CD4-positive, alpha-beta T cell treated with Interleukin-21 for 1 hour (primary cell): ENCODE results near the gene CADM2.
"Not testable (repeated sequence)": the region's sequence is repeated elsewhere in the genome, so short reads cannot be mapped to it uniquely, and the experiment has no call there.

Experiments used
- DNase-seq: peaks from one replicate; pipeline ENCODE4 v3.0.0-alpha.2; 2020

The CADM2 gene

GRCh38 chr3:85495602-85496001 lies 536.8 kb downstream of the CADM2 start:
- DNase-seq = no peak

GRCh38 chr3:85498177-85498576 lies 539.4 kb downstream of the CADM2 start:
- no peak for DNase-seq

- DNase-seq = no peak
These were observed 543.5 kb downstream of the CADM2 start for GRCh38 chr3:85502148-85502875.

- not testable (repeated sequence) for DNase-seq
These were observed 545.5 kb downstream of the CADM2 start for GRCh38 chr3:85504129-85504784.

- DNase-seq = not testable (repeated sequence)
These were observed 546.2 kb downstream of the CADM2 start for GRCh38 chr3:85504785-85505511.

- DNase-seq = not testable (repeated sequence)
These were observed 548.3 kb downstream of the CADM2 start for GRCh38 chr3:85507052-85507451.

GRCh38 chr3:85508659-85509058 lies 549.9 kb downstream of the CADM2 start:
- DNase-seq = no peak

- DNase-seq = no peak
These were observed 557.4 kb downstream of the CADM2 start for GRCh38 chr3:85516146-85516545.

- no peak for DNase-seq
These were observed 565.3 kb downstream of the CADM2 start for GRCh38 chr3:85524104-85524503.

- no peak for DNase-seq
These were observed 566.5 kb downstream of the CADM2 start for GRCh38 chr3:85525264-85525663.

GRCh38 chr3:85533586-85533985 lies 574.8 kb downstream of the CADM2 start:
- no peak for DNase-seq

GRCh38 chr3:85535517-85535916 lies 576.7 kb downstream of the CADM2 start:
- DNase-seq = no peak

- no peak for DNase-seq
These were observed 580.4 kb downstream of the CADM2 start for GRCh38 chr3:85539232-85539631.

- DNase-seq = no peak
These were observed 595.4 kb downstream of the CADM2 start for GRCh38 chr3:85554153-85554552.

- no peak for DNase-seq
These were observed 601.4 kb downstream of the CADM2 start for GRCh38 chr3:85560088-85560785.

- no peak for DNase-seq
These were observed 608.4 kb downstream of the CADM2 start for GRCh38 chr3:85567071-85567676.

GRCh38 chr3:85570819-85571218 lies 612.0 kb downstream of the CADM2 start:
- DNase-seq = no peak

GRCh38 chr3:85571835-85572234 lies 613.0 kb downstream of the CADM2 start:
- DNase-seq = no peak

- DNase-seq = no peak
These were observed 613.6 kb downstream of the CADM2 start for GRCh38 chr3:85572426-85572825.

GRCh38 chr3:85572978-85573377 lies 614.2 kb downstream of the CADM2 start:
- no peak for DNase-seq

GRCh38 chr3:85574006-85574705 lies 615.4 kb downstream of the CADM2 start:
- no peak for DNase-seq

- peak; percentile 42 for DNase-seq
These were observed 617.4 kb downstream of the CADM2 start for GRCh38 chr3:85576091-85576690.
